Muscle layer of colon (tissue), 2 donors: ENCODE data around the gene PRRC1.

Experiments
- H3K27ac ChIP-seq: one replicate; pipeline ENCODE4 v1.7.0; 2013; ENCODE audit warnings: low read depth, mild to moderate bottlenecking, low read length, moderate library complexity
- H3K27me3 ChIP-seq, 2 donors: one replicate each; pipeline ENCODE4 v1.7.0; 2013; ENCODE audit warnings: low read length in 2 of 2, mild to moderate bottlenecking in 2 of 2; ENCODE audit not compliant: insufficient read depth in 2 of 2, control insufficient read depth in 1 of 2
- H3K36me3 ChIP-seq: one replicate; pipeline ENCODE4 v1.7.0; 2013; ENCODE audit warnings: mild to moderate bottlenecking, low read length; ENCODE audit not compliant: insufficient read depth
- H3K4me1 ChIP-seq: one replicate; pipeline ENCODE4 v1.7.0; 2013; ENCODE audit warnings: mild to moderate bottlenecking, low read length; ENCODE audit not compliant: insufficient read depth
- H3K4me3 ChIP-seq, 2 donors: one replicate each; pipeline ENCODE4 v1.7.0; 2013; ENCODE audit warnings: low read length in 2 of 2, low read depth in 1 of 2, mild to moderate bottlenecking in 1 of 2, moderate library complexity in 1 of 2
- H3K9ac ChIP-seq: one replicate; pipeline ENCODE4 v1.7.0; 2013; ENCODE audit warnings: low read length
- H3K9me3 ChIP-seq: one replicate; pipeline ENCODE4 v1.7.0; 2013; ENCODE audit warnings: mild to moderate bottlenecking, low read length
- donor health status: abdominal sarcoma.
- donor health status: Adenocarcinoma of cecum.

The PRRC1 gene

GRCh38 chr5:127585661-127586060 is 68.2 kb downstream of the PRRC1 start:
- H3K36me3 ChIP-seq, result no peaks in the 10 kb centered on the region
- H3K27ac ChIP-seq, result no peak overlapping the region
- H3K9ac ChIP-seq, result no peak overlapping the region
- H3K4me3 ChIP-seq, result no peak overlapping the region
- H3K4me1 ChIP-seq, result no peaks in the 10 kb centered on the region
- no peaks in the 10 kb centered on the region for H3K27me3 ChIP-seq
- H3K9me3 ChIP-seq, result no peaks in the 10 kb centered on the region

- Histone ChIP-seq H3K27me3 (no peaks in the 10 kb centered on the region), H3K9me3 (no peaks in the 10 kb centered on the region), H3K9ac (no peak overlapping the region), H3K4me1 (no peaks in the 10 kb centered on the region), H3K36me3 (no peaks in the 10 kb centered on the region), H3K27ac (no peak overlapping the region), H3K4me3 (no peak overlapping the region)
Measured at GRCh38 chr5:127586066-127586770, 68.8 kb downstream of the PRRC1 start.

GRCh38 chr5:127586811-127587210 is 69.4 kb downstream of the PRRC1 start:
- no peaks in the 10 kb centered on the region for H3K27me3 ChIP-seq
- H3K27ac ChIP-seq, result no peak overlapping the region
- H3K9ac ChIP-seq, result no peak overlapping the region
- H3K9me3 ChIP-seq, result no peaks in the 10 kb centered on the region
- H3K36me3 ChIP-seq, result no peaks in the 10 kb centered on the region
- H3K4me3 ChIP-seq, result no peak overlapping the region
- H3K4me1 ChIP-seq, result no peaks in the 10 kb centered on the region

GRCh38 chr5:127587246-127587917 is 69.9 kb downstream of the PRRC1 start:
- no peak overlapping the region for H3K9ac ChIP-seq
- no peaks in the 10 kb centered on the region for H3K27me3 ChIP-seq
- H3K36me3 ChIP-seq, result no peaks in the 10 kb centered on the region
- H3K27ac ChIP-seq, result no peak overlapping the region
- no peaks in the 10 kb centered on the region for H3K9me3 ChIP-seq
- no peaks in the 10 kb centered on the region for H3K4me1 ChIP-seq
- no peak overlapping the region for H3K4me3 ChIP-seq

- Histone ChIP-seq H3K9me3 (no peaks in the 10 kb centered on the region), H3K4me1 (no peaks in the 10 kb centered on the region), H3K4me3 (no peak overlapping the region), H3K9ac (no peak overlapping the region), H3K27me3 (no peaks in the 10 kb centered on the region), H3K27ac (no peak overlapping the region), H3K36me3 (no peaks in the 10 kb centered on the region)
Measured at GRCh38 chr5:127588368-127588767, 70.9 kb downstream of the PRRC1 start.

- Histone ChIP-seq H3K9ac (no peak overlapping the region), H3K4me3 (no peak overlapping the region), H3K9me3 (no peaks in the 10 kb centered on the region), H3K27me3 (no peaks in the 10 kb centered on the region), H3K4me1 (no peaks in the 10 kb centered on the region), H3K27ac (no peak overlapping the region), H3K36me3 (no peaks in the 10 kb centered on the region)
Measured at GRCh38 chr5:127589309-127590030, 72.0 kb downstream of the PRRC1 start.

GRCh38 chr5:127590156-127590722 is 72.8 kb downstream of the PRRC1 start:
- Histone ChIP-seq H3K27me3 (no peaks in the 10 kb centered on the region), H3K36me3 (no peaks in the 10 kb centered on the region), H3K27ac (no peak overlapping the region), H3K4me3 (no peak overlapping the region), H3K4me1 (no peaks in the 10 kb centered on the region), H3K9me3 (no peaks in the 10 kb centered on the region), H3K9ac (no peak overlapping the region)

- Histone ChIP-seq H3K4me3 (no peak overlapping the region), H3K27me3 (no peaks in the 10 kb centered on the region), H3K9me3 (no peaks in the 10 kb centered on the region), H3K9ac (no peak overlapping the region), H3K4me1 (no peaks in the 10 kb centered on the region), H3K36me3 (no peaks in the 10 kb centered on the region), H3K27ac (no peak overlapping the region)
Measured at GRCh38 chr5:127595484-127596368, 78.3 kb downstream of the PRRC1 start.

- Histone ChIP-seq H3K4me3 (no peak overlapping the region), H3K27ac (no peak overlapping the region), H3K9me3 (no peaks in the 10 kb centered on the region), H3K27me3 (no peaks in the 10 kb centered on the region), H3K4me1 (peaks cover 5% of the 10 kb centered on the region), H3K36me3 (no peaks in the 10 kb centered on the region), H3K9ac (no peak overlapping the region)
Measured at GRCh38 chr5:127596501-127596900, 79.1 kb downstream of the PRRC1 start.

GRCh38 chr5:127599320-127599719 is 81.9 kb downstream of the PRRC1 start:
- Histone ChIP-seq H3K27ac (no peak overlapping the region), H3K36me3 (no peaks in the 10 kb centered on the region), H3K9me3 (no peaks in the 10 kb centered on the region), H3K4me1 (peaks cover 18% of the 10 kb centered on the region), H3K27me3 (no peaks in the 10 kb centered on the region), H3K9ac (no peak overlapping the region), H3K4me3 (no peak overlapping the region)

GRCh38 chr5:127599847-127600246 is 82.4 kb downstream of the PRRC1 start:
- Histone ChIP-seq H3K27ac (no peak overlapping the region), H3K9ac (no peak overlapping the region), H3K27me3 (no peaks in the 10 kb centered on the region), H3K4me3 (no peak overlapping the region), H3K36me3 (no peaks in the 10 kb centered on the region), H3K9me3 (no peaks in the 10 kb centered on the region), H3K4me1 (peaks cover 18% of the 10 kb centered on the region)
